Measurements from ENCODE around the gene MUC3A.
A peak's percentile ranks its signal among the peaks of the same experiment; 100 is the strongest.
"Not testable (repeated sequence)": the region's sequence is repeated elsewhere in the genome, so short reads cannot be mapped to it uniquely, and the experiment has no call there.

Gene MUC3A

DNA sequence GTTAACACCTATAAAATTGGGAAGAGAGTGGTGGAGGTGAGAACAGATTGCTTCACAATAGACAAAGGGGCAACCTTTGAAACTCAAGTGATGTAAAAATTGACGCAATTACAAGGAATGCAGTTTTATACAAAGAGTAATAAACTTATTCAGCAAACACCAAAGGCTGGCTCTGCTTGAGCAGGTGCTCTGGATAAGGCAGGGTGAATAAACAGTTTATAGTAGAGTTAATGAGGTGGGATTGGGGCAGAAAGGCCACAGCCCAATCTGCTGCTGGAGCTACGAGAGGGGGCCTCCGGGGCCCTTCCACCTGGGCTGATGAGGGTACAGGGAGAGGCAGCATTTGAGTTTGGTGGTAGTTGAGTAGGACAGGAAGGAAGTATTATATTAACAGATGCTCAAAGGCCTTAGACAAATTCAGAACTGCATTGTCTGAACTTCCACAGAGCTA, 26.1 kb downstream of the MUC3A start:
- no peak for DNase-seq

GRCh38 chr7:100978300-100978699, 29.0 kb downstream of the MUC3A start:
- DNase-seq = no peak

- DNase-seq = no peak
These were observed 34.3 kb downstream of the MUC3A start for GRCh38 chr7:100983451-100984187.

DNA sequence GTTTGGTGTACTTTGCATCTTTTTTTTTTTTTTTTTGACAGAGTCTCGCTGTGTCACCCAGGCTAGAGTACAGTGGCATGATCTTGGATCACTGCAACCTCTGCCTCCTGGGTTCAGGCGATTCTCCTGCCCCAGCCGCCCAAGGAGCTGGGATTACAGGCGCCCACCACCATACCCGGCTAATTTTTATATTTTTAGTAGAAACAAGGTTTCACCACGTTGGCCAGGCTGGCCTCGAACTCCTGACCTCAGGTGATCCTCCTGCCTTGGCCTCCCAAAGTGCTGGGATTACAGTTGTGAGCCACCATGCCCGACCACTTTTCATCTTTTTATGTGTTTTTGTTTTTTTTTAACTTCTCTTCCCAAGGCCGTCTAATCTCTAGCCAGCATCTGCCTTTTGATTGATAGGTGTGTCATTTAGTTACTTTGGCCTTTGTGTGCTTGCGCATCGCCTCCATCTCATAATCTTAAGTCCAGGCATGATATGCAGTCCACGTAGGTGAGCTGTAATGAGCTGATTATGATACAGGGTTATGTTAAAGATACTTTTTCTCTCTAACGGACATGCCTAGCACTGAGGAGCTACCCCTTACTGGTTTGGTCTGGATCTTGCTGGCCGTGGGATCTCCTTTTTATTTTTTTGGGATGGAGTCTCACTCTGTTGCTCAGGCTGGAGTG, 35.0 kb downstream of the MUC3A start:
- DNase-seq = not testable (repeated sequence)

DNA sequence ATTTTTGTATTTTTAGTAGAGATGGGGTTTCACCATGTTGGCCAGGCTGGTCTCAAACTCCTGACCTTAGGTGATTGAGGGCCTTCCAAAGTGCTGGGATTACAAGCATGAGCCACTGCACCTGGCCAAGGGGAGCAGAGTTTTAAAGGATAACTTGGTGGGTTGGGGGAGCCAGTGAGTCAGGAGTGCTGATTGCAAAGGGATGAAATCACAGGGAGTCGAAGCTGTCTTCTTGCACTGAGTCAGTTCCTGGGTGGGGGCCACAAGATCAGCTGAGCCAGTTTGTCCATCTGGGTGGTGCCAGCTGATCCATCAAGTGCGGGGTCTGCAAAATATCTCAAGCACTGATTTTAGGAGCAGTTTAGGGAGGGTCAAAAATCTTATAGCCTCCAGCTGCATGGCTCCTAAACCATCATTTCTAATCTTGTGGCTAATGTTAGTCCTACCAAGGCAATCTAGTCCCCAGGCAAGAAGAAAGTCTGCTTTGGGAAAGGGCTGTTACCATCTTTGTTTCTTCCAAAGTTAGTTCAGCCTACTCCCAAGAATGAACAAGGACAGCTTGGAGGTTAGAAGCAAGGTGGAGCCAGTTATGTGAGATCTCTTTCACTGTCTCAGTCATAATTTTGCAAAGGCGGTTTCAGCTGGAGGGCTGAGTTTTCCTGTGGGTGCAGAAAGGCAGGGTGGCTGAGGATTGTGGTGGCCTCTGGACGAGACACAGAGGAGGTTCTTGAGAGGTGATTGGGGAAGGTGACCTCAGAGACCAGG, 35.9 kb downstream of the MUC3A start:
- DNase-seq = not testable (repeated sequence)

- no peak for DNase-seq
These were observed 42.3 kb downstream of the MUC3A start for GRCh38 chr7:100991631-100992030.

DNA sequence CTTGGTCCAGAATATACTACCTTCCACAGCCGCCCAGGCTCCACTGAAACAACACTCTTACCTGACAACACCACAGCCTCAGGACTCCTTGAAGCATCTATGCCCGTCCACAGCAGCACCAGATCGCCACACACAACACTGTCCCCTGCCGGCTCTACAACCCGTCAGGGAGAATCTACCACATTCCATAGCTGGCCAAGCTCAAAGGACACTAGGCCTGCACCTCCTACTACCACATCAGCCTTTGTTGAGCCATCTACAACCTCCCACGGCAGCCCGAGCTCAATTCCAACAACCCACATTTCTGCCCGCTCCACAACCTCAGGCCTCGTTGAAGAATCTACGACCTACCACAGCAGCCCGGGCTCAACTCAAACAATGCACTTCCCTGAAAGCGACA, 42.9 kb downstream of the MUC3A start:
- DNase-seq = not testable (repeated sequence)

- not testable (repeated sequence) for DNase-seq
These were observed 45.3 kb downstream of the MUC3A start for GRCh38 chr7:100994671-100995070.

DNA sequence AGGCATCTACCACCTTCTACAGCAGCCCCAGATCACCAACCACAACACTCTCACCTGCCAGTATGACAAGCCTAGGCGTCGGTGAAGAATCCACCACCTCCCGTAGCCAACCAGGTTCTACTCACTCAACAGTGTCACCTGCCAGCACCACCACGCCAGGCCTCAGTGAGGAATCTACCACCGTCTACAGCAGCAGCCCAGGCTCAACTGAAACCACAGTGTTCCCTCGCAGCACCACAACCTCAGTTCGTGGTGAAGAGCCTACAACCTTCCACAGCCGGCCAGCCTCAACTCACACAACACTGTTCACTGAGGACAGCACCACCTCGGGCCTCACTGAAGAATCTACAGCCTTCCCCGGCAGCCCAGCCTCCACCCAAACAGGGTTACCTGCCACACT, 49.2 kb downstream of the MUC3A start:
- not testable (repeated sequence) for DNase-seq

GRCh38 chr7:100999334-100999733, 50.0 kb downstream of the MUC3A start:
- not testable (repeated sequence) for DNase-seq

- DNase-seq = not testable (repeated sequence)
These were observed 50.7 kb downstream of the MUC3A start for GRCh38 chr7:101000025-101000424.

DNA sequence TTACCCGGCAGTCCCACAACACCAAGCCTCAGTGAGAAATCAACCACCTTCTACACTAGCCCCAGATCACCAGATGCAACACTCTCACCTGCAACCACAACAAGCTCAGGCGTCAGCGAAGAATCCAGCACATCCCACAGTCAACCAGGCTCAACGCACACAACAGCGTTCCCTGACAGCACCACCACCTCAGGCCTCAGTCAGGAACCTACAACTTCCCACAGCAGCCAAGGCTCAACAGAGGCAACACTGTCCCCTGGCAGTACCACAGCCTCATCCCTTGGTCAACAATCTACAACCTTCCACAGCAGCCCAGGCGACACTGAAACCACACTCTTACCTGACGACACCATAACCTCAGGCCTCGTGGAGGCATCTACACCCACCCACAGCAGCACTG, 53.0 kb downstream of the MUC3A start:
- not testable (repeated sequence) for DNase-seq

- not testable (repeated sequence) for DNase-seq
These were observed 58.0 kb downstream of the MUC3A start for GRCh38 chr7:101007361-101007760.

- DNase-seq = no peak
These were observed 60.3 kb downstream of the MUC3A start for GRCh38 chr7:101009629-101010028.

- no peak for DNase-seq
These were observed 63.6 kb downstream of the MUC3A start for GRCh38 chr7:101012931-101013330.

DNA sequence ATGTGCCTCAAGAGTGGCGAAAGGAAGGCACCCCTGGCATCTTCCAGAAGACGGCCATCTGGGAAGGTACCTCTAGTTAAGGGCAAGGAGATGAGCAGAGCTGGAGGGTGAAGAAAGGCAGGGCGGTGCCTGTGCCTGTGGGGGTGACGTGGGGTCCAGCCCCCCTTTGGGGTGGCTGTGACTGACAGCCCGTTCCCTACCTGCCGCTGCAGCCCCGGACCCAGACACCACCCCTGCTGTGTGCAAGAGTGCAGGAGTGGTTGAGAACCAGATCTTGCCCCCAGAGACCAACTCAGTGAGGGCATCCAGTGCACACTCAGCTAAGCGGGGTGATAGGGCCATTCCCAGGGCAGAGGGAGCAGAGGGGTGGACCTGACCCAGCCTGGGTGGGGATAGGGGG, 66.3 kb downstream of the MUC3A start:
- no peak for DNase-seq

GRCh38 chr7:101017064-101017777, 67.9 kb downstream of the MUC3A start:
- DNase-seq = peak; percentile 59

Data from stimulated activated CD4-positive, alpha-beta T cell treated with anti-CD3 and anti-CD28 coated beads, Interleukin-12 subunit alpha, Interleukin-12 subunit beta, amount 100 ng/mL, for 4 hours (primary cell).